Measurements from ENCODE around the gene NR6A1. TPM values are rescaled to one million over a fixed set of nuclear protein-coding genes. Genes with fewer than 3 reads are reported as not detected.

NR6A1 gene
- total and polyA plus RNA-seq, 9 donors, result 0.29 to 1.7 (median 1.00) TPM

DNA sequence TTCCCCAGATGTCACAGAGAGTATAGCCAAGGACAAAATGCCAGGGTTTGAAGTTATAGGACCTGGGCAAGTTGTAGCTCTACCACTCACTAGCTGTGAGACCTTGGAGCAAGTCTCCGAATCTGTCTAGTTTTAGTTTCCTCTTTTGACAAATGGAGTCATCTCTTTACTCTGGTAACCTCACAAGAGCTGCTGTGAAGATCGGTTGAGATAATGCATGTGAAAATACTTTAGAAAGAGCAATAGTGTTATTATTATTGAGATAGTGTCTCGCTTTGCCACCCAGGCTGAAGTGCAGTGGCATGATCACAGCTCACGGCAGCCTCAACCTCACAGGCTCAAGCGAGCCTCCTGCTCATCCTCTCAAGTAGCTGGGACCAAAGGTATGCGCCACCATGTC lies 146.0 kb downstream of the NR6A1 start:
- intact Hi-C loops (cut with DNase I), result no loop called here
- Histone ChIP-seq H3K9me3 (no peaks in the 10 kb centered on the region), H3K4me1 (ENCODE audit: insufficient read depth) (no peaks in the 10 kb centered on the region), H3K36me3 (no peaks in the 10 kb centered on the region), H3K4me3 (no peak overlapping the region), H3K27ac (no peak overlapping the region), H3K27me3 (no peaks in the 10 kb centered on the region)
- 96 to 98% (median 97%) methylated on average over 6 of the region's 6 CpGs for whole genome bisulfite sequencing, 3 donors
- TF ChIP-seq POLR2A (IDR thresholded peaks at IDR 0.05) (no peak), EP300 (IDR thresholded peaks at IDR 0.05) (no peak)
- TF ChIP-seq, protein P1, sequence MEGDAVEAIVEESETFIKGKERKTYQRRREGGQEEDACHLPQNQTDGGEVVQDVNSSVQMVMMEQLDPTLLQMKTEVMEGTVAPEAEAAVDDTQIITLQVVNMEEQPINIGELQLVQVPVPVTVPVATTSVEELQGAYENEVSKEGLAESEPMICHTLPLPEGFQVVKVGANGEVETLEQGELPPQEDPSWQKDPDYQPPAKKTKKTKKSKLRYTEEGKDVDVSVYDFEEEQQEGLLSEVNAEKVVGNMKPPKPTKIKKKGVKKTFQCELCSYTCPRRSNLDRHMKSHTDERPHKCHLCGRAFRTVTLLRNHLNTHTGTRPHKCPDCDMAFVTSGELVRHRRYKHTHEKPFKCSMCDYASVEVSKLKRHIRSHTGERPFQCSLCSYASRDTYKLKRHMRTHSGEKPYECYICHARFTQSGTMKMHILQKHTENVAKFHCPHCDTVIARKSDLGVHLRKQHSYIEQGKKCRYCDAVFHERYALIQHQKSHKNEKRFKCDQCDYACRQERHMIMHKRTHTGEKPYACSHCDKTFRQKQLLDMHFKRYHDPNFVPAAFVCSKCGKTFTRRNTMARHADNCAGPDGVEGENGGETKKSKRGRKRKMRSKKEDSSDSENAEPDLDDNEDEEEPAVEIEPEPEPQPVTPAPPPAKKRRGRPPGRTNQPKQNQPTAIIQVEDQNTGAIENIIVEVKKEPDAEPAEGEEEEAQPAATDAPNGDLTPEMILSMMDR (IDR thresholded peaks at IDR 0.05), result no peak
- no peak for DNase-seq

DNA sequence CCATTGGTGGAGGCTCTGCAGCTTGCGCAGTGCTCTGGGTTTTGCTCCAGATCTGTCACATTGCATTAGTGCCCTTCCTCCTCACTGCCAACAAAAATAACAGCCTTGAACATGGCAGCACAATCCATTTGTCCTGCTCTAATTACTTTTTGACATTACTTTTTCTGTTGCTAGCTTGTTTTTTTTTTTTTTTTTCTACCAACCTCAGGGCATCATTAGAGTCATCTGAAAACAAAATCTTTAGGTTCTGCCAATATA lies 146.4 kb downstream of the NR6A1 start:
- Histone ChIP-seq H3K27ac (no peak overlapping the region), H3K9me3 (no peaks in the 10 kb centered on the region), H3K4me3 (no peak overlapping the region), H3K36me3 (no peaks in the 10 kb centered on the region), H3K4me1 (ENCODE audit: insufficient read depth) (no peaks in the 10 kb centered on the region), H3K27me3 (no peaks in the 10 kb centered on the region)
- intact Hi-C loops (cut with DNase I), result loop anchor here in 1 of 4 donors (5.0 kb wide), 1 partner anchor 88 kb away; no protein-coding TSS in a partner anchor
- no peak for DNase-seq
- no peak for TF ChIP-seq POLR2A (IDR thresholded peaks at IDR 0.05)
- TF ChIP-seq, protein P1 (IDR thresholded peaks at IDR 0.05), result no peak
- TF ChIP-seq EP300 (IDR thresholded peaks at IDR 0.05), result no peak
- 88 to 98% (median 90%) methylated on average over 1 of the region's 1 CpG for WGBS, 3 donors

DNA sequence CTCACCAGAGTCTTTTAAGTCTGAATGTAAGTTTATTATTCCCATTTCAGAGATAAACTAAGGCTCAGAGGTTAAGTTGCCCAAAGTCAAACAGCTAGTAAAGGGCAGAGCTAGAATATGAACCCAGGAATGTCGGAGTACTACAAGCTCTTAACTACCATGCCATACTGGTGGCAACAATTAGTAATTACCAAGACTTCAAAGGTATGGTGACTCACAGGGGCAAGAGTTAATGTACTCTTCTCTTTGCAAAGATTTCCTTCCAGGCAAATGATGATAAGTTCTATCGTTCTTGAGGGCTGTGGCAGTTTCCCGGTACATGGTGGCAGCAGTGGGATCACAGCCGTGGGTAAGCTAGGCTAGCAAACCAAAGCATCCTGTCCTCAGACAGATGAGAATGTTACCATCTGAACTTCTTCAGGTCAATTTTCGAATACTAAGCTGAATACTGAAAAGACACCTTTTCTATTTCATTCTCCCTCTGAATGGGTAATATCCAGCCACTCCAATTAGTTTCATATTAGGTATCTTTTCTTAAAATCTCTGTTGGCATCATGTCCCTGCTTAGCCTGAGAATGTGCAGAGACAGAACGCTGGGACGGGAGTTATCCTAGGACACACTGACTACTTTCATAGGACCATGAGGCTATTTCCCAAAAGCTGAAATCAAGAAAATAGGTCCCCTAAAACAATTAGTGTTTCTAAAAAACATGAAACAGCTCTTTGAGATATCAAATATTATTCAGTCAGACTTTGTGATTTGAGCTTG lies 147.0 kb downstream of the NR6A1 start:
- H3K27ac ChIP-seq, result no peak overlapping the region
- 91% methylated on average over 7 of the region's 7 CpGs for WGBS, 3 donors
- no peaks in the 10 kb centered on the region for H3K4me1 ChIP-seq (ENCODE audit: insufficient read depth)

DNA sequence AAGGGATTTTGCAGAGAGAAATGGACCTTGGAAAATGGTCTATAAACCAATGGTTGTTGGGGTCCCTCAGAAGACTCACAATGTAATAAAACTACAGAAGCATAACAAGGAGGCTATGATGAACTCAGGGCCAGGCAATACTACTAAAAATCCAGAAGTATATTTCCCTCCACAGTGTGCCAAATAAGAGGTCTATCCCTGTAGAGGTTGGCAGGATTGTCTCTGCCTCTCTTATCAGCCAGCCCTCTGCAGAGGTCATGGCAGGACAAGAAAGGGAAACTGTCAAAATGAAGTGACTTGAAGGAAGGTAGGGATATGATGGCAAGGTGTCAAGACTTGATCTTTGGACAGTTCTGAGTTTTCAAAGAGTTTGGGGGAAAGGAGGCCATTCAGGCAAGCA lies 148.2 kb downstream of the NR6A1 start:
- DNase-seq, result no peak
- Histone ChIP-seq H3K27me3 (no peaks in the 10 kb centered on the region), H3K36me3 (no peaks in the 10 kb centered on the region), H3K4me1 (ENCODE audit: insufficient read depth) (no peaks in the 10 kb centered on the region), H3K9me3 (no peaks in the 10 kb centered on the region), H3K27ac (no peak overlapping the region), H3K4me3 (no peak overlapping the region)
- intact Hi-C loops (cut with DNase I), result loop anchor here in 1 of 4 donors (5.0 kb wide), 1 partner anchor 89 kb away; no protein-coding TSS in a partner anchor
- TF ChIP-seq POLR2A (IDR thresholded peaks at IDR 0.05) (no peak), EP300 (IDR thresholded peaks at IDR 0.05) (no peak)
- TF ChIP-seq, protein P1 (IDR thresholded peaks at IDR 0.05), result no peak

More for the DNA sequence above, 147.0 kb downstream of the NR6A1 start:
- H3K27me3 ChIP-seq, result no peaks in the 10 kb centered on the region
- H3K9me3 ChIP-seq, result no peaks in the 10 kb centered on the region
- intact Hi-C loops (cut with DNase I), result loop anchor here in 1 of 4 donors (5.0 kb wide), 1 partner anchor 88 kb away; no protein-coding TSS in a partner anchor
- DNase-seq, result no peak
- no peaks in the 10 kb centered on the region for H3K36me3 ChIP-seq
- no peak overlapping the region for H3K4me3 ChIP-seq
- TF ChIP-seq POLR2A (IDR thresholded peaks at IDR 0.05) (no peak), EP300 (IDR thresholded peaks at IDR 0.05) (no peak)
- TF ChIP-seq, protein P1 (IDR thresholded peaks at IDR 0.05), result no peak

Measured in ovary (tissue), 9 donors.